OCI-LY7 (cell line): ENCODE results near the gene C10orf90.

Experiments
- EZH2phosphoT487 ChIP-seq: fragments of 200-600 bp; sonication (generic); IDR thresholded peaks from 2 replicates; pipeline ENCODE4 v1.6.1; 2018; ENCODE audit warnings: low read depth, borderline replicate concordance, mild to moderate bottlenecking, mixed run types, antibody characterized with exemption, low read length, moderate library complexity, mixed read lengths
- TF ChIP-seq, protein P1 (sequence below): fragments of 200-600 bp; sonication (generic); conservative IDR thresholded peaks from 2 replicates; pipeline ENCODE4 v1.5.1; 2014; ENCODE audit warnings: mild to moderate bottlenecking, antibody characterized with exemption, low read length, moderate library complexity, mixed read lengths

DNA sequence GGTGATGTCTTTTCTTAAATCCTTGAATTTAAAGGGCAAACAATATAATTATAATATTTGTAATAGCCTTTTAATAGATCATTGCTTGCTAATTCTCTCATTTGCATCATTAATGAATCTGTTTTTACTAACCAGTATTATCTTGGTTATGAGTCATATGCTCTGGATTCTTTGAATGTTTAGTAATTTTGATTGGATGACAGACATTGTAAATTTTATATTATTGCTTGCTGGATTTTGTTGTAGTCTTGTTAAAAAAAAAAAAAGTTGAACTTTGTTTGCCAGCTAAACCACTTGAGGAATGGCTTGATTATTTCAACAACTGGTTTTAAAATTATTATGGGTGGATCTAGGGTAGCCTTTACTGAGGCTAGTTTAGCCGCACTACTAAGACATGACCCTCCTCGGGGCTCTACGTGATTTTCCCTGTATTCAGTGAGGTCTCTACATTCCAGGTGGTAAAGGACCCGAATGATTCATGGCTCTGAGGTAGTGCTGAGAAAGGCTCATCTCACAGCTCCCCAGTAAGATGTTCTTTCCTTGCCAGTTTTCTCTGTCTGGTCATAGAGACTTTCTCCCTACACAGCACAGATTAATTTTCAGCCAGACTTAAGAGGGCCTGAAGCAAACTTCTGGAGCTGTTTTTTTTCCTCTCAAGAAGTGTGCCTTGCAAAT lies 8.5 kb downstream of the C10orf90 start:
- TF ChIP-seq, protein P1, sequence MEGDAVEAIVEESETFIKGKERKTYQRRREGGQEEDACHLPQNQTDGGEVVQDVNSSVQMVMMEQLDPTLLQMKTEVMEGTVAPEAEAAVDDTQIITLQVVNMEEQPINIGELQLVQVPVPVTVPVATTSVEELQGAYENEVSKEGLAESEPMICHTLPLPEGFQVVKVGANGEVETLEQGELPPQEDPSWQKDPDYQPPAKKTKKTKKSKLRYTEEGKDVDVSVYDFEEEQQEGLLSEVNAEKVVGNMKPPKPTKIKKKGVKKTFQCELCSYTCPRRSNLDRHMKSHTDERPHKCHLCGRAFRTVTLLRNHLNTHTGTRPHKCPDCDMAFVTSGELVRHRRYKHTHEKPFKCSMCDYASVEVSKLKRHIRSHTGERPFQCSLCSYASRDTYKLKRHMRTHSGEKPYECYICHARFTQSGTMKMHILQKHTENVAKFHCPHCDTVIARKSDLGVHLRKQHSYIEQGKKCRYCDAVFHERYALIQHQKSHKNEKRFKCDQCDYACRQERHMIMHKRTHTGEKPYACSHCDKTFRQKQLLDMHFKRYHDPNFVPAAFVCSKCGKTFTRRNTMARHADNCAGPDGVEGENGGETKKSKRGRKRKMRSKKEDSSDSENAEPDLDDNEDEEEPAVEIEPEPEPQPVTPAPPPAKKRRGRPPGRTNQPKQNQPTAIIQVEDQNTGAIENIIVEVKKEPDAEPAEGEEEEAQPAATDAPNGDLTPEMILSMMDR = no peak
- TF ChIP-seq EZH2phosphoT487 = no peak
